AG20443 (cell line): ENCODE results near the gene NME5.

Experiments
- DNase-seq: peaks from one replicate; pipeline ENCODE4 v3.0.0; 2012; ENCODE audit warnings: low spot score, mixed read lengths

NME5 gene

GRCh38 chr5:138132543-138132942 lies 6.7 kb downstream of the NME5 start:
- no peak for DNase-seq

GRCh38 chr5:138129347-138129746 lies 9.9 kb downstream of the NME5 start:
- DNase-seq: no peak

GRCh38 chr5:138128334-138128733 lies 10.9 kb downstream of the NME5 start:
- no peak for DNase-seq

GRCh38 chr5:138115254-138115653 lies 24.0 kb downstream of the NME5 start:
- DNase-seq: no peak

GRCh38 chr5:138111937-138112336 lies 27.3 kb downstream of the NME5 start:
- no peak for DNase-seq

GRCh38 chr5:138111181-138111580 lies 28.0 kb downstream of the NME5 start:
- DNase-seq: no peak

GRCh38 chr5:138110266-138110963 lies 28.8 kb downstream of the NME5 start:
- no peak for DNase-seq

GRCh38 chr5:138109463-138110265 lies 29.6 kb downstream of the NME5 start:
- no peak for DNase-seq

GRCh38 chr5:138107213-138107612 lies 32.0 kb downstream of the NME5 start:
- no peak for DNase-seq

GRCh38 chr5:138105709-138106108 lies 33.5 kb downstream of the NME5 start:
- DNase-seq: no peak

- no peak for DNase-seq
These were observed 36.0 kb downstream of the NME5 start for GRCh38 chr5:138103319-138103637.

- DNase-seq: no peak
These were observed 36.5 kb downstream of the NME5 start for GRCh38 chr5:138102454-138103318.

GRCh38 chr5:138096997-138097828 lies 42.0 kb downstream of the NME5 start:
- DNase-seq: no peak

- DNase-seq: no peak
These were observed 42.9 kb downstream of the NME5 start for GRCh38 chr5:138096363-138096762.

- DNase-seq: no peak
These were observed 43.9 kb downstream of the NME5 start for GRCh38 chr5:138095100-138095907.

GRCh38 chr5:138093036-138093435 lies 46.2 kb downstream of the NME5 start:
- no peak for DNase-seq

GRCh38 chr5:138092301-138092700 lies 46.9 kb downstream of the NME5 start:
- DNase-seq: no peak

- DNase-seq: no peak
These were observed 47.5 kb downstream of the NME5 start for GRCh38 chr5:138091685-138092084.

- no peak for DNase-seq
These were observed 55.5 kb downstream of the NME5 start, which contains the start of gene WNT8A for GRCh38 chr5:138083702-138084101. TSS of gene WNT8A (plus strand) at chr5:138084033. CDS start at chr5:138084128, 95 bp downstream.

- DNase-seq: no peak
These were observed 57.2 kb downstream of the NME5 start for GRCh38 chr5:138082033-138082432.
